ENCODE results near the gene OSR1. TPM values are rescaled to one million over a fixed set of nuclear protein-coding genes. Genes with fewer than 3 reads are reported as not detected.
"Not testable (repeated sequence)": the region's sequence is repeated elsewhere in the genome, so short reads cannot be mapped to it uniquely, and the experiment has no call there.

The OSR1 gene
- total and polyA plus RNA-seq, 10 of the 15 experiments (the other 5 are each of a cell fraction or from before 2014, with no cell fraction given) = not detected

- in situ Hi-C loops (cut with MboI) = no loop called here
- DNase-seq (ENCODE audit: low read depth, low spot score) (no peak), FAIRE-seq (no peak), ATAC-seq (no peak)
- H4K20me1 ChIP-seq (ENCODE audit: control insufficient read depth, insufficient read depth) = no peaks in the 10 kb centered on the region
- CTCF ChIA-PET = interaction anchor here (1.0 kb wide), 1 partner anchor 120 kb away, joined by 3 read pairs; no protein-coding TSS in a partner anchor
- SMC1A ChIA-PET (ENCODE audit: uncharacterized antibody, unreplicated experiment) = no interaction called here
- no peak overlapping the region for H3K4me2 ChIP-seq (ENCODE audit: control insufficient read depth, insufficient read depth)
- POLR2A ChIA-PET = no interaction called here
- no peaks in the 10 kb centered on the region for H3K9me3 ChIP-seq (replicated peaks; ENCODE audit: control insufficient read depth, insufficient read depth, low read length)
- intact Hi-C loops (cut with micrococcal nuclease; ENCODE audit: unreplicated experiment) = no loop called here
- H3K9ac ChIP-seq (ENCODE audit: control insufficient read depth, insufficient read depth, low read length) = no peak overlapping the region
- H3K36me3 ChIP-seq (ENCODE audit: control insufficient read depth in 2 of 2, insufficient read depth in 2 of 2, low read length in 1 of 2) = no peaks in the 10 kb centered on the region
- H3K27me3 ChIP-seq (replicated peaks in 1 of 2; ENCODE audit: control insufficient read depth in 2 of 2, insufficient read depth in 2 of 2, low read length in 1 of 2) = no peaks in the 10 kb centered on the region
- no peak overlapping the region for H3K4me3 ChIP-seq
- WGBS (ENCODE audit: insufficient coverage, insufficient replicate concordance, low lambda C conversion rate, missing lambda C conversion rate) = 16% methylated on average over 4 of the region's 4 CpGs
- RAD21 ChIA-PET (ENCODE audit: unreplicated experiment) = no interaction called here
- TF ChIP-seq FOXM1 (IDR thresholded peaks at IDR 0.05; ENCODE audit: low read depth, low read length) = no peak
- TF ChIP-seq, protein P1, sequence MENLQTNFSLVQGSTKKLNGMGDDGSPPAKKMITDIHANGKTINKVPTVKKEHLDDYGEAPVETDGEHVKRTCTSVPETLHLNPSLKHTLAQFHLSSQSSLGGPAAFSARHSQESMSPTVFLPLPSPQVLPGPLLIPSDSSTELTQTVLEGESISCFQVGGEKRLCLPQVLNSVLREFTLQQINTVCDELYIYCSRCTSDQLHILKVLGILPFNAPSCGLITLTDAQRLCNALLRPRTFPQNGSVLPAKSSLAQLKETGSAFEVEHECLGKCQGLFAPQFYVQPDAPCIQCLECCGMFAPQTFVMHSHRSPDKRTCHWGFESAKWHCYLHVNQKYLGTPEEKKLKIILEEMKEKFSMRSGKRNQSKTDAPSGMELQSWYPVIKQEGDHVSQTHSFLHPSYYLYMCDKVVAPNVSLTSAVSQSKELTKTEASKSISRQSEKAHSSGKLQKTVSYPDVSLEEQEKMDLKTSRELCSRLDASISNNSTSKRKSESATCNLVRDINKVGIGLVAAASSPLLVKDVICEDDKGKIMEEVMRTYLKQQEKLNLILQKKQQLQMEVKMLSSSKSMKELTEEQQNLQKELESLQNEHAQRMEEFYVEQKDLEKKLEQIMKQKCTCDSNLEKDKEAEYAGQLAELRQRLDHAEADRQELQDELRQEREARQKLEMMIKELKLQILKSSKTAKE (IDR thresholded peaks at IDR 0.05; ENCODE audit: low read depth, poor library complexity, severe bottlenecking) = no peak
- TF ChIP-seq POLR2AphosphoS2 (IDR thresholded peaks at IDR 0.05; ENCODE audit: low read depth, low read length) = no peak
- TF ChIP-seq, protein P2, sequence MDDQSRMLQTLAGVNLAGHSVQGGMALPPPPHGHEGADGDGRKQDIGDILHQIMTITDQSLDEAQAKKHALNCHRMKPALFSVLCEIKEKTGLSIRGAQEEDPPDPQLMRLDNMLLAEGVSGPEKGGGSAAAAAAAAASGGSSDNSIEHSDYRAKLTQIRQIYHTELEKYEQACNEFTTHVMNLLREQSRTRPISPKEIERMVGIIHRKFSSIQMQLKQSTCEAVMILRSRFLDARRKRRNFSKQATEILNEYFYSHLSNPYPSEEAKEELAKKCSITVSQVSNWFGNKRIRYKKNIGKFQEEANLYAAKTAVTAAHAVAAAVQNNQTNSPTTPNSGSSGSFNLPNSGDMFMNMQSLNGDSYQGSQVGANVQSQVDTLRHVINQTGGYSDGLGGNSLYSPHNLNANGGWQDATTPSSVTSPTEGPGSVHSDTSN (IDR thresholded peaks at IDR 0.05; ENCODE audit: insufficient replicate concordance, low read depth, low read length) = no peak
- no peak for TF ChIP-seq CBFB (IDR thresholded peaks at IDR 0.05; ENCODE audit: low read depth)
- no peak overlapping the region for H2AFZ ChIP-seq (ENCODE audit: control insufficient read depth, low read depth, low read length)
- no peak overlapping the region for H3K27ac ChIP-seq (ENCODE audit: control insufficient read depth, insufficient read depth)
- H3K79me2 ChIP-seq (ENCODE audit: control insufficient read depth, insufficient read depth, low read length) = no peaks in the 10 kb centered on the region
- H3K4me1 ChIP-seq (ENCODE audit: control insufficient read depth, insufficient read depth, low read length) = no peaks in the 10 kb centered on the region
- BruUV-seq (replicated peaks) = no TSS peak
Observed at GRCh38 chr2:19392191-19392590, 33.8 kb upstream of the OSR1 start.

DNA sequence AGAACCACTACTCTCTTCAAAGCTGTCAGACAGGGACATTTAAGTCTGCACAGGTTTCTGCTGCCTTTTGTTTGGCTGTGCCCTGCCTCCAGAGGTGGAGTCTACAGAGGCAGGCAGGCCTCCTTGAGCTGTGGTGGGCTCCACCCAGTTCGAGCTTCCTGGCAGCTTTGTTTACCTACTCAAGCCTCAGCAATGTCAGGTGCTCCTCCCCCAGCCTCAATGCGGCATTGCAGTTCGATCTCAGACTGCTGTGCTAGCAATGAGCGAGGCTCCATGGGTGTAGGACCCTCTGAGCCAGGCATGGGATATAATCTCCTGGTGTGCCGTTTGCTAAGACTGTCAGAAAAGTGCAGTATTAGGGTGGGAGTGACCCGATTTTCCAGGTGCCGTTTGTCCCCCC, 31.0 kb upstream of the OSR1 start:
- BruUV-seq (replicated peaks); FAIRE-seq; SMC1A ChIA-PET (ENCODE audit: uncharacterized antibody, unreplicated experiment); POLR2A ChIA-PET; H3K36me3 ChIP-seq (ENCODE audit: control insufficient read depth in 2 of 2, insufficient read depth in 2 of 2, low read length in 1 of 2); H3K79me2 ChIP-seq (ENCODE audit: control insufficient read depth, insufficient read depth, low read length); H2AFZ ChIP-seq (ENCODE audit: control insufficient read depth, low read depth, low read length); H4K20me1 ChIP-seq (ENCODE audit: control insufficient read depth, insufficient read depth); CTCF ChIA-PET; H3K4me3 ChIP-seq; H3K4me1 ChIP-seq (ENCODE audit: control insufficient read depth, insufficient read depth, low read length); in situ Hi-C loops (cut with MboI); ATAC-seq; H3K27me3 ChIP-seq (replicated peaks in 1 of 2; ENCODE audit: control insufficient read depth in 2 of 2, insufficient read depth in 2 of 2, low read length in 1 of 2); H3K9me3 ChIP-seq (replicated peaks; ENCODE audit: control insufficient read depth, insufficient read depth, low read length); DNase-seq (ENCODE audit: low read depth, low spot score); intact Hi-C loops (cut with micrococcal nuclease; ENCODE audit: unreplicated experiment); H3K27ac ChIP-seq (ENCODE audit: control insufficient read depth, insufficient read depth); RAD21 ChIA-PET (ENCODE audit: unreplicated experiment); H3K9ac ChIP-seq (ENCODE audit: control insufficient read depth, insufficient read depth, low read length); H3K4me2 ChIP-seq (ENCODE audit: control insufficient read depth, insufficient read depth): not testable (repeated sequence)
- 20% methylated on average over 7 of the region's 7 CpGs for WGBS (ENCODE audit: insufficient coverage, insufficient replicate concordance, low lambda C conversion rate, missing lambda C conversion rate)
